ENCODE measurements around the gene CCDC122.

Gene CCDC122

GRCh38 chr13:43852923-43853404 is 26.6 kb downstream of the CCDC122 start:
- H3K4me3 ChIP-seq (replicated peaks; ENCODE audit: low read depth, low read length) = no peak overlapping the region
- TF ChIP-seq CTCF (IDR thresholded peaks at IDR 0.05; ENCODE audit: insufficient read depth, low read length, poor library complexity, severe bottlenecking) = no peak
- H3K36me3 ChIP-seq (ENCODE audit: control insufficient read depth, insufficient read depth, low read length) = no peaks in the 10 kb centered on the region
- DNase-seq (ENCODE audit: extremely low read depth, insufficient read length) = no peak
- no peaks in the 10 kb centered on the region for H3K27me3 ChIP-seq (replicated peaks; ENCODE audit: control insufficient read depth, insufficient read depth, low read length)

- no peak for DNase-seq (ENCODE audit: extremely low read depth, insufficient read length)
- Histone ChIP-seq H3K4me3 (replicated peaks; ENCODE audit: low read depth, low read length) (no peak overlapping the region), H3K36me3 (ENCODE audit: control insufficient read depth, insufficient read depth, low read length) (no peaks in the 10 kb centered on the region), H3K27me3 (replicated peaks; ENCODE audit: control insufficient read depth, insufficient read depth, low read length) (no peaks in the 10 kb centered on the region)
- TF ChIP-seq CTCF (IDR thresholded peaks at IDR 0.05; ENCODE audit: insufficient read depth, low read length, poor library complexity, severe bottlenecking) = no peak
Observed at GRCh38 chr13:43850873-43851272, 28.7 kb downstream of the CCDC122 start.

GRCh38 chr13:43848001-43848649 is 31.4 kb downstream of the CCDC122 start:
- no peaks in the 10 kb centered on the region for H3K27me3 ChIP-seq (replicated peaks; ENCODE audit: control insufficient read depth, insufficient read depth, low read length)
- H3K4me3 ChIP-seq (replicated peaks; ENCODE audit: low read depth, low read length) = no peak overlapping the region
- DNase-seq (ENCODE audit: extremely low read depth, insufficient read length) = no peak
- no peak for TF ChIP-seq CTCF (IDR thresholded peaks at IDR 0.05; ENCODE audit: insufficient read depth, low read length, poor library complexity, severe bottlenecking)
- no peaks in the 10 kb centered on the region for H3K36me3 ChIP-seq (ENCODE audit: control insufficient read depth, insufficient read depth, low read length)

- Histone ChIP-seq H3K4me3 (replicated peaks; ENCODE audit: low read depth, low read length) (no peak overlapping the region), H3K27me3 (replicated peaks; ENCODE audit: control insufficient read depth, insufficient read depth, low read length) (no peaks in the 10 kb centered on the region), H3K36me3 (ENCODE audit: control insufficient read depth, insufficient read depth, low read length) (no peaks in the 10 kb centered on the region)
- DNase-seq (ENCODE audit: extremely low read depth, insufficient read length) = no peak
- TF ChIP-seq CTCF (IDR thresholded peaks at IDR 0.05; ENCODE audit: insufficient read depth, low read length, poor library complexity, severe bottlenecking) = no peak
Observed at GRCh38 chr13:43846496-43847158, 32.9 kb downstream of the CCDC122 start.

- no peaks in the 10 kb centered on the region for H3K36me3 ChIP-seq (ENCODE audit: control insufficient read depth, insufficient read depth, low read length)
- no peaks in the 10 kb centered on the region for H3K27me3 ChIP-seq (replicated peaks; ENCODE audit: control insufficient read depth, insufficient read depth, low read length)
- H3K4me3 ChIP-seq (replicated peaks; ENCODE audit: low read depth, low read length) = no peak overlapping the region
- no peak for DNase-seq (ENCODE audit: extremely low read depth, insufficient read length)
- TF ChIP-seq CTCF (IDR thresholded peaks at IDR 0.05; ENCODE audit: insufficient read depth, low read length, poor library complexity, severe bottlenecking) = no peak
Observed at GRCh38 chr13:43838909-43839308, 40.6 kb downstream of the CCDC122 start.

All from GM06990 (cell line).